ENCODE measurements around the gene IL17RD.

DNA sequence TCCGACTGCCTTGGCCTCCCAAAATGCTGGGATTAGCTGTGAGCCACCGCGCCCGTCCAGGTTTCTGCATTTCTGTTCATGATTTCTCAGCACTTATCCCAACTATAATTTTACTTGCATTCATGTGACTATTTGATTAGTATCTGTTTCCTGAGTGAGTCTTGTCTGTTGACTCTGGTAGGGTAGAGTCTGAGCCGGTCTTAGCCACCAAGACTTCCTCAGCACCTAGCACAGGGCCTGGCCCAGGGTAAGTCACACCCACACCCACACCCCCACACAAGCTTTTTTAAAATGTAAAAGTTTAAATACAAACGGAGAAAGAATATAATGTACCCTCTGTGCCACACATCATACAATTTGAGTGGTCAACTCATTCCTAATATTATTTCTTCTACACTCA lies 107.8 kb downstream of the IL17RD start:
- TF ChIP-seq, protein P1, sequence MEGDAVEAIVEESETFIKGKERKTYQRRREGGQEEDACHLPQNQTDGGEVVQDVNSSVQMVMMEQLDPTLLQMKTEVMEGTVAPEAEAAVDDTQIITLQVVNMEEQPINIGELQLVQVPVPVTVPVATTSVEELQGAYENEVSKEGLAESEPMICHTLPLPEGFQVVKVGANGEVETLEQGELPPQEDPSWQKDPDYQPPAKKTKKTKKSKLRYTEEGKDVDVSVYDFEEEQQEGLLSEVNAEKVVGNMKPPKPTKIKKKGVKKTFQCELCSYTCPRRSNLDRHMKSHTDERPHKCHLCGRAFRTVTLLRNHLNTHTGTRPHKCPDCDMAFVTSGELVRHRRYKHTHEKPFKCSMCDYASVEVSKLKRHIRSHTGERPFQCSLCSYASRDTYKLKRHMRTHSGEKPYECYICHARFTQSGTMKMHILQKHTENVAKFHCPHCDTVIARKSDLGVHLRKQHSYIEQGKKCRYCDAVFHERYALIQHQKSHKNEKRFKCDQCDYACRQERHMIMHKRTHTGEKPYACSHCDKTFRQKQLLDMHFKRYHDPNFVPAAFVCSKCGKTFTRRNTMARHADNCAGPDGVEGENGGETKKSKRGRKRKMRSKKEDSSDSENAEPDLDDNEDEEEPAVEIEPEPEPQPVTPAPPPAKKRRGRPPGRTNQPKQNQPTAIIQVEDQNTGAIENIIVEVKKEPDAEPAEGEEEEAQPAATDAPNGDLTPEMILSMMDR (conservative IDR thresholded peaks at IDR 0.05), result no peak
- TF ChIP-seq EZH2 (IDR thresholded peaks at IDR 0.05; ENCODE audit: low read depth), result no peak
